Measurements from ENCODE around the gene MEF2D.

Gene MEF2D

DNA sequence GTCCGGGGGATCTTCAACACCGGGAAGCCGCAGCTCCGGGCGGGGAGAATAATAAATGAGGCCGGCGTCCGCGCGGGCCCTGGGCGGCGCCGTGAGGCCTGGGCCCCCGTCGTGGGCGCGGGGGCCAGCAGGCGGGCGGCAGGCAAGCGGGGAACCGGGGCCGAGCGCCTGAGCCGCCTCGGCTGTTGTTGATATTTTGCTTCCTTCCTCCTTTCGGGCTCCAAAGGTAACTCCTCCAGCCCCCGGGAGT, at the start of gene MEF2D:
Gene MEF2D (minus strand): TSS at position 233 of the 250 bp plus-strand sequence. CDS start 17,483 bp downstream, outside the sequence.
- Histone ChIP-seq H3K27ac (peak within 1 kb of the TSS; percentile 100), H4K20me1 (peaks cover 50% of the 10 kb centered on the region), H3K4me2 (peak within 1 kb of the TSS; percentile 98), H3K36me3 (peaks cover 35% of the 10 kb centered on the region), H3K27me3 (no peaks in the 10 kb centered on the region), H3K4me1 (peaks cover 64% of the 10 kb centered on the region), H3K9ac (peak within 1 kb of the TSS; percentile 100), H3K9me3 (no peaks in the 10 kb centered on the region), H3K4me3 (peak within 1 kb of the TSS; percentile 100)
- no peak for TF ChIP-seq Cebpa-rat (IDR thresholded peaks at IDR 0.05)

DNA sequence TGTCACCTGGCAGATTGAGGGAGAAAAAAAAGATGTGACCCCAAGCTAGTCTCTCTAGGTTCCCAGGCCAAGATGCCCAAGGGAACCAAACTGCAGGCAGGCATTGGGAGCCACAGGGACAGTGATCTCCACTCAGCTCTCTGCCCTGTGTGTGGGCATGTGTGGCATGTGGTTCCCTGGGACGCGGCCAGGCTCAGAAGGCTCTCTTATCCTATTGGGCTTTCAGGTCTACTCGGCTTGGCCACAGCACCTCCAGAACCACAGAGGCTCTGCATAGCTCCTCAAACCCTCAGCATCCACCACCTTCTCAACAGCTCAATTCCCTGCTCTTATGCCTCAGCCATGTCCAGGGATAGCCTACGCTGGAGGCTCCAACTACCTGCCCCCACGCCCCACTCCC, 49.8 kb upstream of the MEF2D start:
- Histone ChIP-seq H3K4me1 (peaks cover 59% of the 10 kb centered on the region), H3K4me2 (peak overlapping the region; percentile 69; the same call in 1 of the 2 replicates), H3K4me3 (no peak overlapping the region), H3K36me3 (peaks cover 82% of the 10 kb centered on the region), H4K20me1 (no peaks in the 10 kb centered on the region), H3K9me3 (no peaks in the 10 kb centered on the region), H3K9ac (0 out of 2 replicates have a peak overlapping the region, but pooled peaks have one; percentile 8), H3K27ac (peak overlapping the region; percentile 83), H3K27me3 (no peaks in the 10 kb centered on the region)
- TF ChIP-seq Cebpa-rat (IDR thresholded peaks at IDR 0.05), result no peak

- no peaks in the 10 kb centered on the region for H3K9me3 ChIP-seq
- peaks cover 83% of the 10 kb centered on the region for H3K36me3 ChIP-seq
Measured at GRCh38 chr1:156549831-156550230, 49.3 kb upstream of the MEF2D start.

DNA sequence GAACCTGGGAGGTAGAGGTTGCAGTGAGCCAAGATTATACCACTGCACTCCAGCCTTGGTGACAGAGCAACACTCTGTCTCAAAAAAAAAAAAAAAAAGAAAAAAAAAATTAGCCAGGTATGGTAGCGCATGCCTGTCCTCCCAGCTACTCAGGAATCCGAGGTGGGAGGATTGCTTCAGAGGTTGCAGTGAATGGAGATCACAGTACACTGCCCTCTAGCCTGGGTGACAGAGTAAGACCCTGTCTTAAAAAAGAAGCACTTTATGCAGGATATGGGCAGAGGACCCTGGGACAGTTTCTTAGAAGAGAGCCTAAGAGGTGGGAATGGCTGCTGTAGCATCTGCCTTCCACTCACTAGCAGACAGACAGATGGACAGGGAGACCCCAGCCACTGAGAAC, 48.8 kb upstream of the MEF2D start:
- no peak overlapping the region for H3K4me2 ChIP-seq
- H3K4me3 ChIP-seq, result no peak overlapping the region
- 0 out of 2 replicates have a peak overlapping the region, but pooled peaks have one; percentile 8 for H3K9ac ChIP-seq
- H4K20me1 ChIP-seq, result no peaks in the 10 kb centered on the region
- H3K4me1 ChIP-seq, result peaks cover 51% of the 10 kb centered on the region
- no peaks in the 10 kb centered on the region for H3K9me3 ChIP-seq
- no peaks in the 10 kb centered on the region for H3K27me3 ChIP-seq
- peak overlapping the region; percentile 83 for H3K27ac ChIP-seq
- H3K36me3 ChIP-seq, result peaks cover 83% of the 10 kb centered on the region
- TF ChIP-seq Cebpa-rat (IDR thresholded peaks at IDR 0.05), result no peak

More at GRCh38 chr1:156549831-156550230, 49.3 kb upstream of the MEF2D start:
- H3K4me1 ChIP-seq, result peaks cover 55% of the 10 kb centered on the region
- no peak overlapping the region for H3K4me3 ChIP-seq
- no peak for TF ChIP-seq Cebpa-rat (IDR thresholded peaks at IDR 0.05)
- H3K9ac ChIP-seq, result 0 out of 2 replicates have a peak overlapping the region, but pooled peaks have one; percentile 8
- peak overlapping the region; percentile 83 for H3K27ac ChIP-seq
- H4K20me1 ChIP-seq, result no peaks in the 10 kb centered on the region
- H3K27me3 ChIP-seq, result no peaks in the 10 kb centered on the region
- H3K4me2 ChIP-seq, result no peak overlapping the region

DNA sequence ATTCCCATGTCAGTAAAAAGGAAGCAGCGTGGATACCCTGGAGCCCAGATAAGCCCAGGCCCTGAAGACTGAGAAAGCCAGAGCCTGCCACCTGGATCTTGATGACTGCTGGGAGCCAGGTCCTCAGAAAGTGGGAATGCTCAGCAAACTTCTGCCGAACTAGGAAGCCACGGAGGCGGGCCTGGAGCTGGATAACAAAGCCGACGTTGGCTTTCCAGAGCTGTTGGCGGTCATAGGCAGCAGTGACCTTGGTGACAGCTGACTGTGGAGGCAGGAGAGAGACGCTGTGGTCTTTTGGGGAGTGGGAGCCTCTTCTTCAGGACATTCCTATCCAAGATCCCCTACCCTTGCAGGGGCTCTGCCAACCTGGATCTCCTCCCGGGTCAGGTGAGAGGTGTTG, 47.4 kb upstream of the MEF2D start:
- H3K4me1 ChIP-seq, result peaks cover 45% of the 10 kb centered on the region
- no peaks in the 10 kb centered on the region for H4K20me1 ChIP-seq
- no peaks in the 10 kb centered on the region for H3K27me3 ChIP-seq
- TF ChIP-seq Cebpa-rat (IDR thresholded peaks at IDR 0.05), result no peak
- peaks cover 96% of the 10 kb centered on the region for H3K36me3 ChIP-seq
- H3K4me3 ChIP-seq, result no peak overlapping the region
- H3K9ac ChIP-seq, result no peak overlapping the region
- H3K27ac ChIP-seq, result 0 out of 2 replicates have a peak overlapping the region, but pooled peaks have one; percentile 8
- no peak overlapping the region for H3K4me2 ChIP-seq
- no peaks in the 10 kb centered on the region for H3K9me3 ChIP-seq

DNA sequence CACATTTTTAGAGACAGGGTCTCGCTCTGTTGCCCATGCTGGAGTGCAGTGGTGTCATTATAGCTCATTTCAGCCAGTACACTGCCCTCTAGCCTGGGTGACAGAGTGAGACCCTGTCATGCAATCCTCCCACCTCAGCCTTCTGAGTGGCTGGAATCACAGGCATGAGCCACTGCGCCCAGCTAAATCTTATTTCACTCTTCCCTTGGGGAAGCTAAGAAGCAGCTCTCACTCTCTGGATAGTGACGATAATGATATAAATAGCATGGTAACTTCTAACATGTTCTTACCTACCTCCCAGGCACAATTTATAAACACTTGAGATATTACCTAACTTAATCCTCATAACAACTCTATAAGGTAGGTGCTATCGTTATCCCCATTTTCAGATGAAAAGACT, 46.9 kb upstream of the MEF2D start:
- H3K36me3 ChIP-seq, result peaks cover 100% of the 10 kb centered on the region
- H3K4me3 ChIP-seq, result no peak overlapping the region
- H3K4me2 ChIP-seq, result no peak overlapping the region
- H4K20me1 ChIP-seq, result no peaks in the 10 kb centered on the region
- no peak overlapping the region for H3K9ac ChIP-seq
- peaks cover 40% of the 10 kb centered on the region for H3K4me1 ChIP-seq
- H3K9me3 ChIP-seq, result no peaks in the 10 kb centered on the region
- H3K27me3 ChIP-seq, result no peaks in the 10 kb centered on the region
- TF ChIP-seq Cebpa-rat (IDR thresholded peaks at IDR 0.05), result no peak
- no peak overlapping the region for H3K27ac ChIP-seq

GRCh38 chr1:156546267-156546666, 45.7 kb upstream of the MEF2D start:
- Histone ChIP-seq H3K4me3 (no peak overlapping the region), H3K27ac (no peak overlapping the region), H3K4me1 (peaks cover 28% of the 10 kb centered on the region), H3K9ac (no peak overlapping the region), H3K27me3 (no peaks in the 10 kb centered on the region), H4K20me1 (no peaks in the 10 kb centered on the region), H3K4me2 (no peak overlapping the region), H3K36me3 (peaks cover 100% of the 10 kb centered on the region), H3K9me3 (no peaks in the 10 kb centered on the region)
- no peak for TF ChIP-seq Cebpa-rat (IDR thresholded peaks at IDR 0.05)

DNA sequence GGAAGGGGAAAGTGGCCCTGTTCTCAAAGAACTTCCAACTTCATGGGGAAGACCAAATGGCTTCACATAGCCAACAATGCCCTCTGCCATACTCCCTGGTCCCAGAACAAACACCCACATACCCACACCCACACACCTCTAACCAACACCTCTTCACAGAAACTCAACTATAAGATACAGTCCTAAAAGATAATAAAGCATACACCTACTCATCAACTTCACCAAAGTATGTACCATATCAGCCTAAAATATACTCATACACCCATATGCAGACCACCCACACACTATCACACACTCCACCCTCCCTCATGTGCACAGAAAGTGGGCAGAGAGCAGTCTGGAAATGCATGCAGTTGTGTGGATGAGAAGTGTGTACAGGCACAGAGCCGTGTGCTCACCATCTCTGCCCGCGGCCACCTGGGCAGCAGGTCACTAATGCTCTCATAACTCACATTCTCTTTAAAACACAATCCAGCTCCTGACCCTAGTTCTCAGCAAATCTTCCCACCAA, 44.1 kb upstream of the MEF2D start:
- H3K27ac ChIP-seq, result no peak overlapping the region
- H3K4me2 ChIP-seq, result no peak overlapping the region
- H3K9ac ChIP-seq, result no peak overlapping the region
- no peak for TF ChIP-seq Cebpa-rat (IDR thresholded peaks at IDR 0.05)
- H3K36me3 ChIP-seq, result peaks cover 100% of the 10 kb centered on the region
- H4K20me1 ChIP-seq, result no peaks in the 10 kb centered on the region
- H3K9me3 ChIP-seq, result no peaks in the 10 kb centered on the region
- H3K4me3 ChIP-seq, result no peak overlapping the region
- H3K4me1 ChIP-seq, result peaks cover 12% of the 10 kb centered on the region; the same call in 1 of the 2 replicates
- no peaks in the 10 kb centered on the region for H3K27me3 ChIP-seq

- Histone ChIP-seq H3K9me3 (no peaks in the 10 kb centered on the region), H3K36me3 (peaks cover 100% of the 10 kb centered on the region), H3K9ac (no peak overlapping the region), H3K4me2 (no peak overlapping the region), H3K4me3 (no peak overlapping the region), H3K27ac (no peak overlapping the region), H3K4me1 (peaks cover 9% of the 10 kb centered on the region; the same call in 1 of the 2 replicates), H4K20me1 (no peaks in the 10 kb centered on the region), H3K27me3 (no peaks in the 10 kb centered on the region)
- no peak for TF ChIP-seq Cebpa-rat (IDR thresholded peaks at IDR 0.05)
Measured at GRCh38 chr1:156543066-156543465, 42.5 kb upstream of the MEF2D start.

DNA sequence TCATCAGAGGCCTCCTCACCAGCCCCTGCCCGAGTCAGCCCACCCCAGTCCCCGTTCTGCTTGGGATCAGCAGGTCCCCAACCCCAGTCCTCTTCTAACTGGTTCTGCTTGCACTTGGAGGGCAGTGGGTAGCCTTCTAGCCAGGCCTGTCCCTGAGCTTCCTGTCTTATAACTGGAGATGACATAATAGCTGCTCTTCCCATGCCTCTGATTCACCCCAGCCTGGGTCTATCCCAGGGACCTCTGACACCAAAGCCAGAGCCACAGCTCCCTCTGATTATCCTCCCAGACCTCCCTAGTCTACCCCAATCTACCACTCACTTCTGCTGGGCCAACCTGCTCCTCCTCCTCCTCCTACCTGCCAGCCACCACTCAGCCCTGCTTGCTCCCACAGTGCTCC, 40.4 kb upstream of the MEF2D start:
- H3K4me1 ChIP-seq, result peaks cover 9% of the 10 kb centered on the region; the same call in 1 of the 2 replicates
- no peak overlapping the region; the same call in 1 of the 2 replicates for H3K9ac ChIP-seq
- H3K27ac ChIP-seq, result no peak overlapping the region; the same call in 1 of the 2 replicates
- H3K27me3 ChIP-seq, result no peaks in the 10 kb centered on the region
- H3K36me3 ChIP-seq, result peaks cover 100% of the 10 kb centered on the region
- H3K4me2 ChIP-seq, result no peak overlapping the region
- H3K4me3 ChIP-seq, result no peak overlapping the region
- no peak for TF ChIP-seq Cebpa-rat (IDR thresholded peaks at IDR 0.05)
- H3K9me3 ChIP-seq, result no peaks in the 10 kb centered on the region
- no peaks in the 10 kb centered on the region for H4K20me1 ChIP-seq

Measured in BLaER1 (cell line).